NCI-H526 (cell line): Measurements from ENCODE around the gene STRIP1.
"Not testable (repeated sequence)": the region's sequence is repeated elsewhere in the genome, so short reads cannot be mapped to it uniquely, and the experiment has no call there.

Experiments used
- DNase-seq, 2 experiments: peaks; one replicate each; lab custom pipeline; 2025; lab: John Stamatoyannopoulos, UW

The STRIP1 gene

GRCh38 chr1:110069404-110070281, 35.2 kb downstream of the STRIP1 start:
- no peak for DNase-seq

- DNase-seq: no peak
These were observed 35.9 kb downstream of the STRIP1 start for GRCh38 chr1:110070282-110070669.

GRCh38 chr1:110070671-110071242, 36.3 kb downstream of the STRIP1 start, which contains the start of gene ALX3:
TSS of gene ALX3 (minus strand) at chr1:110070672. CDS start at chr1:110070612, 60 bp downstream.
- DNase-seq: peak in 1 of 2 experiments; percentile 48

GRCh38 chr1:110074166-110074565, 39.7 kb downstream of the STRIP1 start:
- no peak for DNase-seq

GRCh38 chr1:110076789-110077500, 42.5 kb downstream of the STRIP1 start:
- no peak for DNase-seq

- DNase-seq: not testable (repeated sequence)
These were observed 45.6 kb downstream of the STRIP1 start for GRCh38 chr1:110079995-110080394.

GRCh38 chr1:110081061-110081460, 46.6 kb downstream of the STRIP1 start:
- DNase-seq: no peak

GRCh38 chr1:110082477-110082876, 48.1 kb downstream of the STRIP1 start:
- no peak for DNase-seq

GRCh38 chr1:110083061-110083865, 48.8 kb downstream of the STRIP1 start:
- no peak for DNase-seq

- no peak for DNase-seq
These were observed 49.4 kb downstream of the STRIP1 start for GRCh38 chr1:110083866-110084226.

- DNase-seq: peak in 1 of 2 experiments; percentile 29
These were observed 50.0 kb downstream of the STRIP1 start for GRCh38 chr1:110084227-110085078.

GRCh38 chr1:110085671-110086070, 51.2 kb downstream of the STRIP1 start:
- no peak for DNase-seq

- no peak for DNase-seq
These were observed 52.5 kb downstream of the STRIP1 start for GRCh38 chr1:110086961-110087360.

- DNase-seq: peak; percentile 25 to 78
These were observed 53.7 kb downstream of the STRIP1 start for GRCh38 chr1:110087812-110088738.

- DNase-seq: no peak
These were observed 54.4 kb downstream of the STRIP1 start for GRCh38 chr1:110088739-110089316.

GRCh38 chr1:110089561-110090275, 55.3 kb downstream of the STRIP1 start:
- DNase-seq: no peak

- DNase-seq: no peak
These were observed 57.0 kb downstream of the STRIP1 start for GRCh38 chr1:110091381-110091780.

- no peak for DNase-seq
These were observed 57.4 kb downstream of the STRIP1 start for GRCh38 chr1:110091791-110092190.

GRCh38 chr1:110092991-110093390, 58.6 kb downstream of the STRIP1 start:
- DNase-seq: no peak
